ENCODE measurements around the gene SLC4A1AP. TPM values are rescaled to one million over a fixed set of nuclear protein-coding genes. Genes with fewer than 3 reads are reported as not detected.

The SLC4A1AP gene
- polyA plus RNA-seq, 2 of the 4 experiments (the other 2 are of a cell fraction) = 32.6 to 33.0 TPM

DNA sequence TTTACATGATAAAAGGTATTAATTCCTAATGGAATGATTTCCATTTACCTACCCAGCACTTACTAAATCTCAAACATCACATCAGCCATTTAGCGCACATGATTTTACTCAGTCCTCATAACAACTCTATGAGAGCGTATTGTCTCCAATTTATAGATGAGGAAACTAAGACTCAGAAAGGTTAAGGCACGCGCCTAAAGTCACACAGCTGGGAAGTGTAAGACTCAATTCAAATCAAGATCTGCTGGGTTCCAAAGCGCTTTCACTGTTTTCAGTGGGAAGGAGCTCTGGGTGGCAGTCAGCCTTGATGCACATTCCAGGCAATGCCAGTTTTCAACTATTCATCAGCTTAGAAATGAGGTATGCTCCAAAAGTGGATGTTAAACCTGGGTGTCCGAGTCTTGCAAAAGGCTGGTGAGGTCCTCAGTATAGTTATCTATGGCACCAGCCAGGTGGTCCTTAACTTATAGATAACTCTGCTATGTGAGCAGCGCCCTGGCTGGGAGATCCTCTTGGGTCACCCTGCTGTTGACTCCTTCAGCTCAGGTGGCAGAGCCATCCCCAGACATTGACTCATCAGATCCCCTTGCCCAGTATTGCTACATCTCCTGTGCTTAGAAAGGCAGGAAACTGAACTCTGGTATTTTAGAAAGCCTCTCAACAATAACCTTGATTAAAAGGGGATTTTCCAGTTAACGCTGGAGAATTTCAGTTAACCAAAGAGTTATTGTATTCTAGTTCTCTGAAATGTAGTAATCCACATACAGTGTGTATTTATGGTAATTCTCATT, 47.1 kb downstream of the SLC4A1AP start (continued):
- no peak for TF ChIP-seq SREBF2 (IDR thresholded peaks at IDR 0.05)
- no peak for TF ChIP-seq BHLHE40 (IDR thresholded peaks at IDR 0.05; ENCODE audit: low read depth, low read length)
- TF ChIP-seq SMC3 (IDR thresholded peaks at IDR 0.05) = no peak
- TF ChIP-seq KDM1A (IDR thresholded peaks at IDR 0.05; ENCODE audit: low read depth) = no peak
- no peak for TF ChIP-seq EHMT2 (IDR thresholded peaks at IDR 0.05; ENCODE audit: low read depth)
- TF ChIP-seq RNF2 (IDR thresholded peaks at IDR 0.05; ENCODE audit: borderline replicate concordance, low read depth) = no peak
- no peak for TF ChIP-seq NFE2L2 (conservative IDR thresholded peaks at IDR 0.05; ENCODE audit: low read length)
- TF ChIP-seq PBX3 (IDR thresholded peaks at IDR 0.05) = no peak
- TF ChIP-seq, protein P1, sequence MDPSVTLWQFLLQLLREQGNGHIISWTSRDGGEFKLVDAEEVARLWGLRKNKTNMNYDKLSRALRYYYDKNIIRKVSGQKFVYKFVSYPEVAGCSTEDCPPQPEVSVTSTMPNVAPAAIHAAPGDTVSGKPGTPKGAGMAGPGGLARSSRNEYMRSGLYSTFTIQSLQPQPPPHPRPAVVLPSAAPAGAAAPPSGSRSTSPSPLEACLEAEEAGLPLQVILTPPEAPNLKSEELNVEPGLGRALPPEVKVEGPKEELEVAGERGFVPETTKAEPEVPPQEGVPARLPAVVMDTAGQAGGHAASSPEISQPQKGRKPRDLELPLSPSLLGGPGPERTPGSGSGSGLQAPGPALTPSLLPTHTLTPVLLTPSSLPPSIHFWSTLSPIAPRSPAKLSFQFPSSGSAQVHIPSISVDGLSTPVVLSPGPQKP (IDR thresholded peaks at IDR 0.05; ENCODE audit: low read depth, low read length) = no peak
- no peak for TF ChIP-seq PHF8 (IDR thresholded peaks at IDR 0.05; ENCODE audit: borderline replicate concordance, low read depth)
- no peak for TF ChIP-seq HDAC2 (IDR thresholded peaks at IDR 0.05)
- no peak for TF ChIP-seq HEYL (CRISPR knock-in tag; IDR thresholded peaks at IDR 0.05)
- TF ChIP-seq CHD4 (IDR thresholded peaks at IDR 0.05; ENCODE audit: borderline replicate concordance) = no peak
- TF ChIP-seq, protein P2, sequence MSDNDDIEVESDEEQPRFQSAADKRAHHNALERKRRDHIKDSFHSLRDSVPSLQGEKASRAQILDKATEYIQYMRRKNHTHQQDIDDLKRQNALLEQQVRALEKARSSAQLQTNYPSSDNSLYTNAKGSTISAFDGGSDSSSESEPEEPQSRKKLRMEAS (IDR thresholded peaks at IDR 0.05) = 0 out of 2 replicates have a peak, but pooled peaks have one; percentile 26
- no peak for TF ChIP-seq HOXA7 (CRISPR knock-in tag; IDR thresholded peaks at IDR 0.05)
- no peak; a peak in 1 of 5 replicates for TF ChIP-seq RAD21 (conservative IDR thresholded peaks at IDR 0.05 in 1 of 2, IDR thresholded peaks at IDR 0.05 in 1 of 2)
- TF ChIP-seq CEBPB (IDR thresholded peaks at IDR 0.05) = peak; percentile 84 to 88
- peak; percentile 57; the same call in 1 of the 2 replicates for TF ChIP-seq JUNB (IDR thresholded peaks at IDR 0.05)
- no peak for TF ChIP-seq TFCP2L1 (CRISPR knock-in tag; IDR thresholded peaks at IDR 0.05)
- no peak for TF ChIP-seq RFX5 (IDR thresholded peaks at IDR 0.05)
- TF ChIP-seq JUN (IDR thresholded peaks at IDR 0.05) = peak in 1 of 2 experiments; percentile 63; a peak in 1 of 5 replicates
- no peak for TF ChIP-seq RCOR1 (IDR thresholded peaks at IDR 0.05; ENCODE audit: low read depth, low read length)

GRCh38 chr2:27711804-27712203, 48.1 kb downstream of the SLC4A1AP start:
- FAIRE-seq (no peak), DNase-seq (ENCODE audit: low read depth in 1 of 2, low spot score in 1 of 2) (no peak), ATAC-seq (no peak)
- Histone ChIP-seq H3K27ac (peak overlapping the region; percentile 91 to 99), H3K4me1 (peaks cover 82% of the 10 kb centered on the region), H3K4me3 (no peak overlapping the region), H3K9me3 (no peaks in the 10 kb centered on the region), H3K4me2 (peak overlapping the region; percentile 52)
- TF ChIP-seq HDAC2 (IDR thresholded peaks at IDR 0.05) = no peak
- no peak for TF ChIP-seq HOXB5 (CRISPR knock-in tag; IDR thresholded peaks at IDR 0.05)
- no peak for TF ChIP-seq RARB (CRISPR knock-in tag; IDR thresholded peaks at IDR 0.05)
- no peak for TF ChIP-seq SREBF2 (IDR thresholded peaks at IDR 0.05)
- TF ChIP-seq, protein P3, sequence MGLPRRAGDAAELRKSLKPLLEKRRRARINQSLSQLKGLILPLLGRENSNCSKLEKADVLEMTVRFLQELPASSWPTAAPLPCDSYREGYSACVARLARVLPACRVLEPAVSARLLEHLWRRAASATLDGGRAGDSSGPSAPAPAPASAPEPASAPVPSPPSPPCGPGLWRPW (IDR thresholded peaks at IDR 0.05) = no peak
- no peak for TF ChIP-seq CBX2 (IDR thresholded peaks at IDR 0.05; ENCODE audit: borderline replicate concordance, low read depth)
- no peak for TF ChIP-seq CHD4 (IDR thresholded peaks at IDR 0.05; ENCODE audit: borderline replicate concordance)
- POLR2A ChIA-PET = no interaction called here
- CTCF ChIA-PET = interaction anchor here (0.7 to 5.6 kb wide), 7 partner anchors 8 to 845 kb away, joined by 3 to 44 read pairs (median 7); no protein-coding TSS in a partner anchor
- 68% methylated on average over 5 of the region's 5 CpGs for WGBS (ENCODE audit: missing lambda C conversion rate)
